ES-I3 (cell line): ENCODE data around the gene KANSL3.
"Not testable (repeated sequence)": the region's sequence is repeated elsewhere in the genome, so short reads cannot be mapped to it uniquely, and the experiment has no call there.

Experiments
- H3K36me3 ChIP-seq: 2 replicates; pipeline ENCODE4 v1.6.1; 2013; ENCODE audit warnings: mild to moderate bottlenecking, low read length, control low read depth, moderate library complexity; ENCODE audit not compliant: insufficient read depth
- H3K4me1 ChIP-seq: 2 replicates; pipeline ENCODE4 v1.6.1; 2013; ENCODE audit warnings: mild to moderate bottlenecking, control low read depth, low read length; ENCODE audit not compliant: insufficient read depth
- H3K9ac ChIP-seq: 2 replicates; pipeline ENCODE4 v1.6.1; 2013; ENCODE audit warnings: low read depth, mild to moderate bottlenecking, low read length, moderate library complexity
- H3K9me3 ChIP-seq: 2 replicates; pipeline ENCODE4 v1.6.1; 2013; ENCODE audit warnings: mild to moderate bottlenecking, low read length, moderate library complexity; ENCODE audit not compliant: control insufficient read depth, insufficient read depth

Gene KANSL3

GRCh38 chr2:96638144-96639121 is at the start of gene KANSL3:
Gene KANSL3 (minus strand): TSS chr2:96638312. CDS start chr2:96637135, 1,177 bp downstream.
- peaks cover 3% of the 10 kb centered on the region; the same call in 1 of the 2 replicates for H3K4me1 ChIP-seq
- no peaks in the 10 kb centered on the region for H3K9me3 ChIP-seq
- no peaks in the 10 kb centered on the region for H3K36me3 ChIP-seq
- H3K9ac ChIP-seq: peak within 1 kb of the TSS; percentile 62

GRCh38 chr2:96687266-96687665 is 49.2 kb upstream of the KANSL3 start:
- H3K9ac ChIP-seq: no peak overlapping the region
- H3K9me3 ChIP-seq: no peaks in the 10 kb centered on the region
- H3K36me3 ChIP-seq: no peaks in the 10 kb centered on the region
- H3K4me1 ChIP-seq: peaks cover 5% of the 10 kb centered on the region; the same call in 1 of the 2 replicates

GRCh38 chr2:96685577-96686459 is 47.7 kb upstream of the KANSL3 start:
- Histone ChIP-seq H3K36me3 (no peaks in the 10 kb centered on the region), H3K4me1 (peaks cover 5% of the 10 kb centered on the region; the same call in 1 of the 2 replicates), H3K9ac (no peak overlapping the region)

GRCh38 chr2:96684883-96685576 is 46.9 kb upstream of the KANSL3 start:
- no peaks in the 10 kb centered on the region for H3K36me3 ChIP-seq
- H3K9me3 ChIP-seq: no peaks in the 10 kb centered on the region
- no peak overlapping the region for H3K9ac ChIP-seq
- H3K4me1 ChIP-seq: peaks cover 5% of the 10 kb centered on the region; the same call in 1 of the 2 replicates

More at GRCh38 chr2:96685577-96686459, 47.7 kb upstream of the KANSL3 start:
- no peaks in the 10 kb centered on the region for H3K9me3 ChIP-seq

- H3K9ac ChIP-seq: no peak overlapping the region
- peaks cover 5% of the 10 kb centered on the region; the same call in 1 of the 2 replicates for H3K4me1 ChIP-seq
- no peaks in the 10 kb centered on the region for H3K36me3 ChIP-seq
- H3K9me3 ChIP-seq: no peaks in the 10 kb centered on the region
Observed at GRCh38 chr2:96683972-96684820, 46.1 kb upstream of the KANSL3 start.

GRCh38 chr2:96683307-96683706 is 45.2 kb upstream of the KANSL3 start:
- Histone ChIP-seq H3K4me1 (peaks cover 5% of the 10 kb centered on the region; the same call in 1 of the 2 replicates), H3K9ac (no peak overlapping the region), H3K36me3 (no peaks in the 10 kb centered on the region), H3K9me3 (no peaks in the 10 kb centered on the region)

GRCh38 chr2:96681540-96681939 is 43.4 kb upstream of the KANSL3 start:
- no peaks in the 10 kb centered on the region for H3K36me3 ChIP-seq
- H3K9me3 ChIP-seq: no peaks in the 10 kb centered on the region

GRCh38 chr2:96680561-96681141 is 42.5 kb upstream of the KANSL3 start:
- Histone ChIP-seq H3K4me1 (no peaks in the 10 kb centered on the region), H3K9ac (no peak overlapping the region), H3K9me3 (no peaks in the 10 kb centered on the region), H3K36me3 (no peaks in the 10 kb centered on the region)

More at GRCh38 chr2:96681540-96681939, 43.4 kb upstream of the KANSL3 start:
- Histone ChIP-seq H3K9ac (no peak overlapping the region), H3K4me1 (no peaks in the 10 kb centered on the region; the same call in 1 of the 2 replicates)

GRCh38 chr2:96679848-96680247 is 41.7 kb upstream of the KANSL3 start:
- H3K4me1 ChIP-seq: no peaks in the 10 kb centered on the region
- no peak overlapping the region for H3K9ac ChIP-seq
- H3K36me3 ChIP-seq: no peaks in the 10 kb centered on the region
- H3K9me3 ChIP-seq: no peaks in the 10 kb centered on the region

GRCh38 chr2:96669539-96670215 is 31.6 kb upstream of the KANSL3 start:
- no peaks in the 10 kb centered on the region for H3K9me3 ChIP-seq
- H3K9ac ChIP-seq: no peak overlapping the region
- H3K36me3 ChIP-seq: no peaks in the 10 kb centered on the region

GRCh38 chr2:96668771-96669170 is 30.7 kb upstream of the KANSL3 start:
- Histone ChIP-seq H3K36me3 (no peaks in the 10 kb centered on the region), H3K9ac (no peak overlapping the region)

More at GRCh38 chr2:96669539-96670215, 31.6 kb upstream of the KANSL3 start:
- H3K4me1 ChIP-seq: 0 out of 2 replicates have a peak, but pooled peaks cover 3% of the 10 kb centered on the region

GRCh38 chr2:96665717-96666116 is 27.6 kb upstream of the KANSL3 start:
- H3K36me3 ChIP-seq, H3K9ac ChIP-seq, H3K9me3 ChIP-seq, H3K4me1 ChIP-seq: not testable (repeated sequence)

More at GRCh38 chr2:96668771-96669170, 30.7 kb upstream of the KANSL3 start:
- H3K4me1 ChIP-seq: 0 out of 2 replicates have a peak, but pooled peaks cover 3% of the 10 kb centered on the region
- H3K9me3 ChIP-seq: no peaks in the 10 kb centered on the region; the same call in 1 of the 2 replicates
